Neutrophil (primary cell): Measurements from ENCODE around the gene PLAU.

Experiments
- H3K27ac ChIP-seq: fragments of 200-600 bp; sonication (generic); 2 replicates; pipeline ENCODE4 v1.5.1; 2016; ENCODE audit warnings: mild to moderate bottlenecking, moderate library complexity
- H3K27me3 ChIP-seq: fragments of 200-600 bp; sonication (generic); 2 replicates; pipeline ENCODE4 v1.6.0; 2016; ENCODE audit warnings: mild to moderate bottlenecking
- H3K36me3 ChIP-seq: fragments of 200-600 bp; sonication (generic); 2 replicates; pipeline ENCODE4 v1.5.1; 2017
- H3K4me1 ChIP-seq, 2 experiments: fragments of 200-600 bp in 1 of 2; sonication (generic) in 1 of 2; 1 replicate in 1 of 2; 2 replicates in 1 of 2; pipeline versions ENCODE4 v1.5.1 to v1.6.1; 2013 to 2016; ENCODE audit warnings: low read depth in 1 of 2, low read length in 1 of 2, mild to moderate bottlenecking in 1 of 2, moderate library complexity in 1 of 2; ENCODE audit not compliant: control insufficient read depth in 1 of 2, insufficient read depth in 1 of 2
- H3K4me3 ChIP-seq, 2 experiments: fragments of 200-600 bp in 1 of 2; sonication (generic) in 1 of 2; 1 replicate in 1 of 2; 2 replicates in 1 of 2; pipeline ENCODE4 v1.5.1; 2013 to 2016; ENCODE audit warnings: low read depth in 1 of 2, low read length in 1 of 2, mild to moderate bottlenecking in 1 of 2, moderate library complexity in 1 of 2
- H3K9me3 ChIP-seq: fragments of 200-600 bp; sonication (generic); 2 replicates; pipeline ENCODE4 v1.5.1; 2016
- TF ChIP-seq, protein P1 (sequence below): fragments of 200-600 bp; sonication (generic); IDR thresholded peaks from 2 replicates; pipeline ENCODE4 v1.5.1; 2016; ENCODE audit warnings: antibody characterized with exemption

PLAU gene

DNA sequence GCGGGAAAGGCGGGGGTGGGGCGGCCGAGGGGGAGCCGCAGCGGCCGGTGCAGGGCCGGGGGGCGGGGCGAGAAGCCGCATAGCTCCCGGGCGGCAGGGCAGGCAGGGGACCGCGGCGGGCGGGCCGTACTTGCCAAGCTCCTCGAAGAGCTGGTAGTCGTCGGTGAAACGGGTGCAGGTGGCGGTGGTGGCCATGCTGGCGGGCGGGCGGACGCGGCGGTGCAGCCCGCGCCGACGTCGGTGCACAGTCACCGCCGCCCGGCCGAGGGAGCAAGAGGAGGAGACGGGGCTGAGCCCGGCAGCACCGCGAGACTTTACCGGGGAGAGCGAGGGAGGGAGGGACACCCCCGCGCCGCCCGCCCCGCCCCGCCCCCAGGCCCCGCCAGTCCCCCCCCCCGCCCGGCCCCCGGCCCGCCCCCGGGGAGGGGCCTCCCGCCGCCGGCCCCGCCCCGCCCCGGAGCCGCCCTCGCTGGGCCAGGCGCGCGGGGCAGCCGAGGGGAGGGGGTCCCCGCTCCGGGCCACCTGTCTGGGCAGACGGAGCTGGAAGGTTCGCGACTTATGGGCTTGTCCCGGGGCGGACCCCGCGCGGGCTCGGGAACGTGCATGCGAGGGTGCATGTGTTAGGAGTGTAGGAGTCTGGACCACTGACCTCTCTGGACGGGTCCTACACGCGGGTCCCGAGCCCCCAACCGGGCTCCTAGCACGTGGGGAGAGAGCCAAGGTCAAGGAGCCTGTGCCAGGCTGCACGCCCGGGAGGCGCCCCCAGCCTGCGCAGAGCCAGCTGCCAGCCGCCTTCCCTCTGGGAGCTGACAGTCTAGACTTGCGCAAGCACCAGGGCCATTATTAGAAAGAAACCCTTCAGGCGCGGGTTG lies 36.4 kb upstream of the PLAU start, which contains the start of gene CAMK2G:
CAMK2G (minus strand) TSS at position 289 of the 872 bp plus-strand sequence; CDS start at position 195, 94 bp downstream.
- TF ChIP-seq, protein P1, sequence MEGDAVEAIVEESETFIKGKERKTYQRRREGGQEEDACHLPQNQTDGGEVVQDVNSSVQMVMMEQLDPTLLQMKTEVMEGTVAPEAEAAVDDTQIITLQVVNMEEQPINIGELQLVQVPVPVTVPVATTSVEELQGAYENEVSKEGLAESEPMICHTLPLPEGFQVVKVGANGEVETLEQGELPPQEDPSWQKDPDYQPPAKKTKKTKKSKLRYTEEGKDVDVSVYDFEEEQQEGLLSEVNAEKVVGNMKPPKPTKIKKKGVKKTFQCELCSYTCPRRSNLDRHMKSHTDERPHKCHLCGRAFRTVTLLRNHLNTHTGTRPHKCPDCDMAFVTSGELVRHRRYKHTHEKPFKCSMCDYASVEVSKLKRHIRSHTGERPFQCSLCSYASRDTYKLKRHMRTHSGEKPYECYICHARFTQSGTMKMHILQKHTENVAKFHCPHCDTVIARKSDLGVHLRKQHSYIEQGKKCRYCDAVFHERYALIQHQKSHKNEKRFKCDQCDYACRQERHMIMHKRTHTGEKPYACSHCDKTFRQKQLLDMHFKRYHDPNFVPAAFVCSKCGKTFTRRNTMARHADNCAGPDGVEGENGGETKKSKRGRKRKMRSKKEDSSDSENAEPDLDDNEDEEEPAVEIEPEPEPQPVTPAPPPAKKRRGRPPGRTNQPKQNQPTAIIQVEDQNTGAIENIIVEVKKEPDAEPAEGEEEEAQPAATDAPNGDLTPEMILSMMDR: peak; percentile 43
- no peaks in the 10 kb centered on the region for H3K27me3 ChIP-seq
- peaks cover 51 to 56% of the 10 kb centered on the region in 2 experiments for H3K4me1 ChIP-seq
- peak within 1 kb of the TSS; percentile 99 for H3K27ac ChIP-seq
- peaks cover 30% of the 10 kb centered on the region for H3K36me3 ChIP-seq
- H3K9me3 ChIP-seq: no peaks in the 10 kb centered on the region
- H3K4me3 ChIP-seq: peak within 1 kb of the TSS; percentile 75 to 83

DNA sequence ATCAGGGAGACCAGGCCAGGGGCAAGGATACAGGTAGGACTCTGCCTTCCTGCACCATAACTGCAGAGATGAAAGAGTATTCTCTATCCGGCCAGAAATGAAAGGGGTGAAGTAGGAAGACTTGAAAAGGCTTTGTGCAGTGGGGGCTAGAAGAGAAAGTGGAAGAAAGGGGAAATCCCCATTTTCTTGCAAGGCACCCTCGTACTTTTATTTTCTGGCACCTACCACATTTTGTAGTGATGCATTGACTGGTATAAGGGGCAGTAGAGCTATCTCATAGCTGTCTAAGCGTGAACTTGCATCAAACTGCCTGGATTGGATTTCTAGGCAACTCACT lies 35.8 kb upstream of the PLAU start:
- H3K36me3 ChIP-seq: peaks cover 24% of the 10 kb centered on the region
- H3K4me3 ChIP-seq: peak overlapping the region; percentile 75 to 83
- peaks cover 53 to 57% of the 10 kb centered on the region in 2 experiments for H3K4me1 ChIP-seq
- TF ChIP-seq, protein P1: no peak
- H3K27me3 ChIP-seq: no peaks in the 10 kb centered on the region
- peak overlapping the region; percentile 99 for H3K27ac ChIP-seq
- no peaks in the 10 kb centered on the region for H3K9me3 ChIP-seq

DNA sequence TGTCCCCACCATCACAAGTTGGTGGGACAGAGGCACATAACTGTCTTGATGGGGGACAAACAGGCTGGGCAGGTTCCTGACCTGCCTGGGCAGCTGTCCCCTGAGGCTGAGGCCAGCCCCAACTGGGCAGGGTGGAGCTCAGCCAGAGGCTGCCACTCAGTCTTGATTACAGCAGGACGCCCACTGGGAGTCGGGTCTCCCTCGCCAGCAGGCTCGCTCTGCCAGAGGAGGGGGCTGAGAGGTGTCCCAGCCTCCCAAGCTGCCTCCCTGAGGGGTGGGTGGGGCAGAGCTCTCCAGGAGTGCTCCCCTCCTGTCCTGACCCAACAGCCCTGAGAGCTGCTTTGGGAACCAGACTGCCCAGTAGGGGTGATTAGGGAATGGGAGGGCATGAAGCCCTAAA lies 34.8 kb upstream of the PLAU start:
- TF ChIP-seq, protein P1: no peak
- Histone ChIP-seq H3K4me1 (peaks cover 44 to 49% of the 10 kb centered on the region in 2 experiments), H3K9me3 (no peaks in the 10 kb centered on the region), H3K4me3 (no peak overlapping the region), H3K36me3 (peaks cover 14% of the 10 kb centered on the region), H3K27ac (no peak overlapping the region), H3K27me3 (no peaks in the 10 kb centered on the region)

DNA sequence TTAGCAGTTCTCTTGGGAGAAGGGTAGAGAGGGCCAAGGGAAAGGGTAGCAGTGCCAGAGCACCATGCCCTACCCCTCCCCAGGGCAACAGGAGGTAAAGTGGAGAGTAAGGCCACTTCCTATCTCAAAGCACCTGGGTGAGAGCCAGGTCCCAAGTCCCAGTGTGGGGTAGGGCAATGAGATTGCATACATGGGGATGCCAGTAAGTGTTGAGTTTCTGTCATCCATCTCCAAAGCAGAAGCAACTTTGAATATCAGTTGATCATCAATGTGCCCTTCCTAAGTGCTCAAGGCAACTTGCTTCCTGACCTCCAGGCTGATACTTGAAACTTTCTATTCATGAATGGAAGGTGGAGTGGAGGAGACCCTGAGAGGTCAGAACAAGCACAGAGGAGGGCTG lies 34.4 kb upstream of the PLAU start:
- Histone ChIP-seq H3K9me3 (no peaks in the 10 kb centered on the region), H3K4me1 (peaks cover 40 to 45% of the 10 kb centered on the region in 2 experiments), H3K4me3 (no peak overlapping the region), H3K36me3 (peaks cover 9% of the 10 kb centered on the region), H3K27ac (no peak overlapping the region), H3K27me3 (no peaks in the 10 kb centered on the region)
- TF ChIP-seq, protein P1: no peak

DNA sequence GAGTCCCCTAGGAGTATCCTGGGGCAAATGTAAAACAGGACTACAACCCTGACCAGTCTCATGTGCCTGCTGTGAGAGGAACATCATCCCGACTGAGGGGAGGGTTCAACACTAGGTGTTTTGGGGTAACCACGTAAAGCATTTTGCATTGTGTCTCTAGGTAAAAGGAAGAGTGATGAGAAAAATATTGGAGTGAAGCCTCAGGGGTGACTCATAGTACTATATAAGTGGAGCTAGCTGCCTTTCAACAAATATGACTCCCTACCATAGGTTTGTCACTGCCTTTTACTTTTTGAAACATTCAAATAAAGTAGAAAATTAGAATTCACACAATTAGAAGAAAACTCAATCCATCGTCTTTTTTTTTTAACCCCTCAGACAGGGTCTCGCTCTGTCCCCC lies 34.0 kb upstream of the PLAU start:
- H3K36me3 ChIP-seq: peaks cover 5% of the 10 kb centered on the region
- peaks cover 36 to 41% of the 10 kb centered on the region in 2 experiments for H3K4me1 ChIP-seq
- no peak overlapping the region for H3K27ac ChIP-seq
- no peak overlapping the region for H3K4me3 ChIP-seq
- H3K27me3 ChIP-seq: no peaks in the 10 kb centered on the region
- H3K9me3 ChIP-seq: no peaks in the 10 kb centered on the region
- TF ChIP-seq, protein P1: no peak
